UCSD-AML1 (cell line): Measurements from ENCODE around the gene ACVR1B.

Source experiments
- DNase-seq: peaks from one replicate; lab custom pipeline; 2025; ENCODE audit not compliant: unreplicated experiment; lab: John Stamatoyannopoulos, UW

Gene ACVR1B

GRCh38 chr12:51917041-51917590 lies 34.4 kb upstream of the ACVR1B start:
- no peak for DNase-seq

GRCh38 chr12:51917746-51918453 lies 33.6 kb upstream of the ACVR1B start:
- no peak for DNase-seq

- DNase-seq = no peak
Measured at GRCh38 chr12:51920046-51920445, 31.5 kb upstream of the ACVR1B start.

DNA sequence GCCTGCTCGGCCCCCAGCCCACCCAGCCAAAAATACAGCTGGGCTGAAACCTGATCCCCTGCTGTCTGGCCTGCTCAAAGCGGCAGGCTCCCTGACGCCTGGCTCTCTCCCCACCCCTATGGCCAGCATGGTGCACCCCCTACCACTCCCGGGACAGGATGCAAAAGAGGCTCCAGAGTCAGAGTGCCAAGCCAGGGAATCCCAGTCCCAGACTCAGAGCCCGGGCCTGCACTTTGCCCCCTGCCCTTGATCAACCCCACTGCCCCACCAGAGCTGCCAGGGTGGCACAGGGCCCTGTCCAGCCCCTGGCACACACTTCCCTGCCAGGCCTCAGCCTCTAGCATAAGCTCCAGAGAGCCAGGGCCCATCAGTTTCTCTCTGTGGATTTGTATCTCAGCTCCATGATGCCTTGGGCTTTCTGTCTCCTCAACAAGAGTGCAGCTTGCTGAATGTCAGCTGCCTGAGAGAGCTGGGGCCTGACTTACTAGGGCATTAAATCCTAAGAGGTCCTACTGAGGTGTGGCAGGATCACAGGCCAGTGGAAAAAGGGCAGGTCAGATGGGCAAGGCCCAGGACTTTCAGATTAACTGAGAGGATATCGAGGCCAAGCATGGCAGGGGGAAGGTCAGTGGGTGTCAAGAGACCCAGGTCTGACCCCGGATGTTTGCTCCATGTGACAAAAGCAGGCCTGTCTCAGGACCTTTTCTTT lies 30.3 kb upstream of the ACVR1B start:
- no peak for DNase-seq

DNA sequence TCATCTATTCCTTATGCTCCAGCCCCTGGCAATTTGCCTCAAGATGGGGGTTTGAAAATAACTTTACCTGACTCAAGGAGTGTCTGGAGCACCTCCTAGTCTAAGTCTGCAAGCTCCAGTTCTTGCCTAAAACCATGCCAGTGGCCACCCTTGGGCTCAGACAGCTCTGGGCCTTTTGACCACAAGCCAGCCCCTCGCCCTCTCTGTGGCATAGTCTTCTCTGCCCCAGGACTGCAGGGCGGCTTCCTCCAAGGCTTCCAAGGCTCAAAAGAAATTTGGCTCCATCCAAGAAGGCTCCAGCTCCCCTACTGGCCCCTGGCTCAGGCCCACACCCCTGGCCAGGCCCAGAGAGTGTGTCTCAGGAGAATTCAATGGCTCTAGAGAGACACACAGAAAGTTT lies 29.4 kb upstream of the ACVR1B start:
- DNase-seq = no peak

DNA sequence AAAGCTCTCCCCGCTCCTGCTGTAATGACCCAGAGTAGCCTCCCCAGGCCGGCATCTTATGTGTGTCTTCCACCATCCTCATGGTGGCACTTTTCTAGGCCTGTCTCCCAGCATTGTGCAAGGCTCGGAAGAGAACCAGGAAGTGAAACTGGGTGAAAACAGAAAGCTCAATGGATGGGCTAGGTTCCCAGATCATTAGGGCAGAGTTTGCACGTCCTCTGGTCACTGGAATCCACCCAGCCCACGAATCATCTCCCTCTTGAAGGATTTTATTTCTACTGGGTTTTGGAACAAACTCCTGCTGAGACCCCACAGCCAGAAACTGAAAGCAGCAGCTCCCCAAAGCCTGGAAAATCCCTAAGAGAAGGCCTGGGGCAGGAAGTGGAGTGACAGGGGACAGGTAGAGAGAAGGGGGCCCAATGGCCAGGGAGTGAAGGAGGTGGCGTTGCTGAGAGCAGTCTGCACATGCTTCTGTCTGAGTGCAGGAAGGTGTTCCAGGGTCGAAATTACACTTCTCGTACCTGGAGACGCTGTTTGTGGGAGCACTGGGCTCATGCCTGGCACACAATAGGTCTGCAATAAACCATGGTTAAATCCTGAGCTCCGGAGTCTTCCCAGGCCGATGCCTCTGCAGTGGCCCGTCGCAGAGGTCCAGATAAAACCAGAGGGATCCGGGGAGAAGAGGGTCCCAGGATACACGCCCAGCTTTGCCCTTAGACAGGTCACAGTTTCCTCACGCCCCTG lies 28.6 kb upstream of the ACVR1B start:
- no peak for DNase-seq

GRCh38 chr12:51923506-51924365 lies 27.8 kb upstream of the ACVR1B start:
- DNase-seq = peak; percentile 43

GRCh38 chr12:51924551-51925319 lies 26.8 kb upstream of the ACVR1B start:
- DNase-seq = no peak

DNA sequence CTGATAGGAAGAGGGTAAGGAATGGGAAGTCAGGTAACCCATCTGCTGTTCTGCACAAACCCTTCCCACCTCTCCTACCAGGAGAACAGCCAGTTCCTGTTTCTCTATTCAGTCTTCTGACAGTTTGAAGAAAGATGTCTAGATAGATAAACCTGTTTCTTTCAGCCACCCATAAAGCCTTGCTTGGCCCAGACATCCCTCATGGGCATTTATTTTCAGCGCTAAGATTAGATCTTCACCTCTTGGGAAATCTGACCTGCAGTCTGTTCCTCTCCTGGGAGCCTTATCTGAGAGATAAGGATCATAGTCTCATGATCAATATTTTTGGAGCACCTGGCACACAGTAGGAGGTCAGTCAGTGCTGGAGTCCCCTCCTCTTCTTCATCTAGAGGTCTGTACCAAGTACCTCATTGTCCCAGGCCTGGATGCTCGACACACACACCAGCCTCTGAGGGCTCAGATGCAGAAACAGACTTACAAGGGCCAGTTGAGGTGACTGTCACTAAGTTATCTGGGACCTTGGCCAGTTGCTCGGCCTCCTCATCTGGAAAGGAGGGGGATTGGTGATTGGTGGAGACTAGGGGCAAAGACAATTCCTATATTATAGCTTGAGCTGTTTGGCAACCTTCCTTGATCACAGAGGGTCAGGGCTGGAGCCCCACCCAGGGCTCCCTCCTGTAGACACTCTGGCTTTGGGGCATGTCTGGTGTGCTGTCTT lies 26.0 kb upstream of the ACVR1B start:
- DNase-seq = no peak

- peak; percentile 56 for DNase-seq
Measured at GRCh38 chr12:51926064-51926632, 25.4 kb upstream of the ACVR1B start.

GRCh38 chr12:51926718-51927117 lies 24.8 kb upstream of the ACVR1B start:
- peak; percentile 58 for DNase-seq

- DNase-seq = no peak
Measured at GRCh38 chr12:51932218-51933076, 19.1 kb upstream of the ACVR1B start.

DNA sequence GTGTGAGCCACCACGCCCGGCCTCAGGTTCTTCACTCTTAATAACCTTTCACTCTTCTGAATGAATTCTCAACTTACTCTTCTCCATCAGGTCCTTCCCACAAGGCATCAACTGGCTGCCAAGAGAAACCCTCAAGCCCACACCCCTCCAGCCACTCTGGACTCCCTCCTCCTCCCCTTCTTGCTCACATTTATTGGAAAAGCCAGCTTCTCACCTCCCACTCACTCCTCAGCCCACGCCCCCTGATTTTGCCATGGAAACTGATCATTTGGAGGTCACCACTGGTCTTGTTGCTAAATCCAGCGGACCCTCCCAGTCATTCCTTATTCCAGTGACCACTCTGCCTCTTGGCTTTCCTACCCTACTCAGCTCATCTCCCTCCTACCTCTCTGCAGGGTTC lies 17.4 kb upstream of the ACVR1B start:
- DNase-seq = no peak

DNA sequence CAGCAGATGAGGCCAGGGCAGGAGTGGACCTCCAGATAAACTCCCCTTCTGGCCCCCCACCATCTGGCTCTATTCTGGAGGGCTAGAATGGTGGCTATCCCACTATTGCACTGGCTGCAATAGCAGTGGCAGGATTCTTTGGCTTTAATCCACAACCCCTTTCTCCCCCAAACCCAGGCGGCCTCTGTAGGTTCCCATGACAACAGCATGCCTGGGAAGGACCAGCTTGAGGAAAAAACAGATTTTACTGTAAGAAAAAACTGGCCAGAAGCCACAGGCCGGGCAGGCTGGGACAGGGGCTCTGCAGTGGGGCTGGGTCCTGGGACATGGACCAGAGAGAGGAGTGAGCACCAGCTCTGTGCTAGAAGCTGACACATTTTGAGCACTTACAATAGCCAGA lies 13.6 kb upstream of the ACVR1B start:
- no peak for DNase-seq

GRCh38 chr12:51938726-51939125 lies 12.8 kb upstream of the ACVR1B start:
- DNase-seq = no peak

- DNase-seq = no peak
Measured at GRCh38 chr12:51941011-51941581, 10.4 kb upstream of the ACVR1B start.

- no peak for DNase-seq
Measured at GRCh38 chr12:51941604-51942003, 9.9 kb upstream of the ACVR1B start.

GRCh38 chr12:51942056-51942455 lies 9.4 kb upstream of the ACVR1B start:
- no peak for DNase-seq
